Kidney (tissue), 14 donors: ENCODE measurements around the gene FGF2. TPM values are rescaled to one million over a fixed set of nuclear protein-coding genes. Genes with fewer than 3 reads are reported as not detected.

Experiments used
- DNase-seq, 5 donors: peaks; one replicate each; pipeline ENCODE4 v3.0.0-alpha.2; 2013 to 2020
- FAIRE-seq: peaks from 2 replicates; lab custom pipeline; 2012; peaks lifted over from hg19 to GRCh38; lab: Jason Lieb, UNC
- H3K27ac ChIP-seq, 2 donors: one replicate each; pipeline ENCODE4 v1.7.0; 2013; ENCODE audit warnings: low read depth in 2 of 2, low read length in 2 of 2, inconsistent platforms in 1 of 2
- H3K27me3 ChIP-seq: one replicate; pipeline ENCODE4 v1.7.1; 2013; ENCODE audit warnings: low read length, inconsistent platforms; ENCODE audit not compliant: control insufficient read depth, insufficient read depth
- H3K36me3 ChIP-seq, 3 donors: one replicate each; pipeline versions ENCODE4 v1.7.0 to v1.7.1; 2013; ENCODE audit warnings: low read length in 3 of 3, control low read depth in 1 of 3, inconsistent platforms in 1 of 3; ENCODE audit not compliant: insufficient read depth in 3 of 3, control insufficient read depth in 2 of 3
- H3K4me1 ChIP-seq, 3 donors: one replicate each; pipeline versions ENCODE4 v1.7.0 to v1.7.1; 2013; ENCODE audit warnings: low read length in 3 of 3, inconsistent platforms in 1 of 3, low read depth in 1 of 3; ENCODE audit not compliant: control insufficient read depth in 2 of 3, insufficient read depth in 2 of 3
- H3K4me3 ChIP-seq, 3 donors: one replicate each; pipeline versions ENCODE4 v1.7.0 to v1.8.1; 2013; ENCODE audit warnings: low read length in 3 of 3, control low read depth in 1 of 3, inconsistent platforms in 1 of 3
- H3K9ac ChIP-seq, 3 donors: one replicate each; pipeline versions ENCODE4 v1.7.0 to v1.7.1; 2013; ENCODE audit warnings: low read length in 3 of 3, control low read depth in 1 of 3, inconsistent platforms in 1 of 3
- H3K9me3 ChIP-seq, 3 donors: one replicate each; pipeline versions ENCODE4 v1.7.0 to v1.7.1; 2013; ENCODE audit warnings: low read length in 3 of 3, control low read depth in 1 of 3, inconsistent platforms in 1 of 3; ENCODE audit not compliant: control insufficient read depth in 2 of 3, insufficient read depth in 1 of 3
- intact Hi-C: fragments of 100-400 bp; cut with DNase I; formaldehyde crosslinking; loops from one replicate; pipeline ENCODE4 v1.11.1; 2022
- polyA plus RNA-seq: library from polyadenylated mRNA; stranded (reverse); fragments of 350-450 nt; fragmentation: Illumina TruSeq; extraction: RNeasy Lipid Tissue Mini Kit (QIAGEN cat#74804); gene quantifications from one replicate; pipeline ENCODE4 v1.2.3, GENCODE V29; 2014; ENCODE audit warnings: low read depth, low replicate concordance; ENCODE audit not compliant: insufficient read depth
- total RNA-seq: library from RNA; stranded (reverse); fragmentation: NEBNext Ultra II Directional; extraction: Animal tissue kit (Norgen Biotek cat#: 25700); gene quantifications from one replicate; pipeline ENCODE4 v1.2.1, GENCODE V29; 2021
- TF ChIP-seq, protein P1 (sequence below): IDR thresholded peaks from 3 replicates; pipeline ENCODE4 v1.5.1; 2012; ENCODE audit warnings: mild to moderate bottlenecking, moderate library complexity, borderline replicate concordance; ENCODE audit not compliant: insufficient read depth; ENCODE audit errors: extremely low read depth
- donor health status: control.
- donor health status: control.
- donor health status: control.
- donor health status: control.
- donor health status: control.
- donor health status: DM: yes; HTN: yes; CAD: no.
- donor health status: Normal renal cell carcinoma (clear cell type).

FGF2 gene
- total and polyA plus RNA-seq, 2 donors from 2014 or later = 2.3 to 16.9 TPM

DNA sequence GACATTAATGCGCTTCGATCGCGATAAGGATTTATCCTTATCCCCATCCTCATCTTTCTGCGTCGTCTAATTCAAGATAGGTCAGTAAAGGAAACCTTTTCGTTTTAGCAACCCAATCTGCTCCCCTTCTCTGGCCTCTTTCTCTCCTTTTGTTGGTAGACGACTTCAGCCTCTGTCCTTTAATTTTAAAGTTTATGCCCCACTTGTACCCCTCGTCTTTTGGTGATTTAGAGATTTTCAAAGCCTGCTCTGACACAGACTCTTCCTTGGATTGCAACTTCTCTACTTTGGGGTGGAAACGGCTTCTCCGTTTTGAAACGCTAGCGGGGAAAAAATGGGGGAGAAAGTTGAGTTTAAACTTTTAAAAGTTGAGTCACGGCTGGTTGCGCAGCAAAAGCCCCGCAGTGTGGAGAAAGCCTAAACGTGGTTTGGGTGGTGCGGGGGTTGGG lies 528 bp upstream of the FGF2 start:
- no peak overlapping the region for H3K27ac ChIP-seq
- TF ChIP-seq, protein P1, sequence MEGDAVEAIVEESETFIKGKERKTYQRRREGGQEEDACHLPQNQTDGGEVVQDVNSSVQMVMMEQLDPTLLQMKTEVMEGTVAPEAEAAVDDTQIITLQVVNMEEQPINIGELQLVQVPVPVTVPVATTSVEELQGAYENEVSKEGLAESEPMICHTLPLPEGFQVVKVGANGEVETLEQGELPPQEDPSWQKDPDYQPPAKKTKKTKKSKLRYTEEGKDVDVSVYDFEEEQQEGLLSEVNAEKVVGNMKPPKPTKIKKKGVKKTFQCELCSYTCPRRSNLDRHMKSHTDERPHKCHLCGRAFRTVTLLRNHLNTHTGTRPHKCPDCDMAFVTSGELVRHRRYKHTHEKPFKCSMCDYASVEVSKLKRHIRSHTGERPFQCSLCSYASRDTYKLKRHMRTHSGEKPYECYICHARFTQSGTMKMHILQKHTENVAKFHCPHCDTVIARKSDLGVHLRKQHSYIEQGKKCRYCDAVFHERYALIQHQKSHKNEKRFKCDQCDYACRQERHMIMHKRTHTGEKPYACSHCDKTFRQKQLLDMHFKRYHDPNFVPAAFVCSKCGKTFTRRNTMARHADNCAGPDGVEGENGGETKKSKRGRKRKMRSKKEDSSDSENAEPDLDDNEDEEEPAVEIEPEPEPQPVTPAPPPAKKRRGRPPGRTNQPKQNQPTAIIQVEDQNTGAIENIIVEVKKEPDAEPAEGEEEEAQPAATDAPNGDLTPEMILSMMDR = no peak
- FAIRE-seq (no peak), DNase-seq (peak in 2 of 5 donors; percentile 58 to 64)
- no peaks in the 10 kb centered on the region for H3K36me3 ChIP-seq
- peak overlapping the region in 1 of 3 donors; percentile 67 for H3K4me3 ChIP-seq
- no peaks in the 10 kb centered on the region for H3K27me3 ChIP-seq
- H3K4me1 ChIP-seq = peaks cover 0 to 2% (median 0%) of the 10 kb centered on the region in 3 donors
- intact Hi-C loops = no loop called here
- peak overlapping the region in 1 of 3 donors; percentile 21 for H3K9ac ChIP-seq
- H3K9me3 ChIP-seq = no peaks in the 10 kb centered on the region

DNA sequence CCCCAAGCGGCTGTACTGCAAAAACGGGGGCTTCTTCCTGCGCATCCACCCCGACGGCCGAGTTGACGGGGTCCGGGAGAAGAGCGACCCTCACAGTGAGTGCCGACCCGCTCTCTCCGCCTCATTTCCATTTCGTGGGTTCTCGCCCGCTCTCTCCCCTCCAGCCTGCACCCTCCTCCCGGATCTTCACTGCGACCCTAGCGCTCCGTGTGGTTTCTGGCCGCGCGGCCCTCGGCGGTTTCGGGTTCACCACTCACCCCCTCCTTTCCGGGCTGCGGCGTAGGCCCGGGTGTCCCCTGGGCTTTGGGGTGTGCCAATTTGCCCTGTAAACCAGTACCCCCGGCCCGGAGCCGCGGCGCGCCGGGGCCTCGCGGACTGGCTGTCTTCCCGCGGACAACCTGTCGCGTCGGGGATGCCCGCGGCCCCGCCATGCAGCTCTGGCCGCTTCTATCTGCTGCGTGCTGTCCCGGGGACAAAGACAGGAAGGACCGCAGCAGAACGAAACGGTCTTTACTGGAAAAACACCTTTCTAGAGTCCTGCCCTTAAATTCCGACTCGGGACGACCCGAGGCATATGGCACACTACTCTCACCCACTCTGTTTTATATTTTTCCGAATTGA lies 737 bp downstream of the FGF2 start:
- Histone ChIP-seq H3K4me1 (peaks cover 0 to 2% (median 0%) of the 10 kb centered on the region in 3 donors), H3K36me3 (no peaks in the 10 kb centered on the region), H3K27ac (peak overlapping the region; percentile 39 to 48), H3K27me3 (no peaks in the 10 kb centered on the region), H3K4me3 (peak overlapping the region; percentile 70 to 72 (median 70)), H3K9me3 (no peaks in the 10 kb centered on the region), H3K9ac (peak overlapping the region; percentile 37 to 62 (median 40))
- intact Hi-C loops = no loop called here
- TF ChIP-seq, protein P1 = no peak
- FAIRE-seq = no peak
- peak; percentile 68 to 81 (median 76) for DNase-seq

DNA sequence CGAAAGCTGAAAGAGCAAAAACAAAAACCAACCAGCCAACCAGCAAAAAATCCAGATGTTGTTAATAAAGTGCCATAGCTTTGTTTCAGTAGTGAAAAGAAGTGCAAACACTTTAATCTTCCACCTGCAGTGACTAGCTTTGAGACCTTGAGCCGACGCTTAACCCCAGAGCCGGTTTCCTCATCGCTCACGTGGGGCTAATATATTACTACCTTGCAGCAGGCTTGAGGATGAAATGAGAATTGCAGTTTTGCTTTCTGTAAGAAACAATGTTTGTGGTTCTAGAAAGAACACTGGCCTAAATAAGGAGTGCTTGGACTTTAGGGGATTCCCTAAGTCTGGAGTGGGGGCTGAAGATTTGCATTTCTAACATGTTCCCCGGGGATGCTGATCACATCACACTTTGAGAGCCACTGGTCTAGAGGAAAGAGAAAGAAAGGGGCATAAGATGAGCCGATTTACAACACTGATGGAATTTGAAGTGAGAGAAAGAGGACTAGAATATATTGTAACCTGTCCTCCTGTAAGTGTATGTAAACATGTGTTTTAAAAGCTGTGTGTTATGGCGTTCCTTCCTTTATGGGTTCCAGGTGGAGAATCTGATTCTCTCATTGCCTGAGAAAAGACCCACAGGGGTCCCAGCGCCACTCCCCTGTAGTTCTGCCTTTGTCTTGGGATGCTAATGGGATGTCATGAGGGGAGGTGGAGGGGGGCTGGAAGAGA lies 1.4 kb downstream of the FGF2 start:
- H3K4me1 ChIP-seq = peaks cover 0 to 2% (median 0%) of the 10 kb centered on the region in 3 donors
- no peaks in the 10 kb centered on the region for H3K9me3 ChIP-seq
- peak overlapping the region; percentile 39 to 48 for H3K27ac ChIP-seq
- no peaks in the 10 kb centered on the region for H3K27me3 ChIP-seq
- intact Hi-C loops = no loop called here
- H3K9ac ChIP-seq = peak overlapping the region in 2 of 3 donors; percentile 19 to 62
- H3K4me3 ChIP-seq = peak overlapping the region; percentile 70 to 72 (median 70)
- TF ChIP-seq, protein P1 = no peak
- no peaks in the 10 kb centered on the region for H3K36me3 ChIP-seq
- DNase-seq (peak in 3 of 5 donors; percentile 43 to 84 (median 75)), FAIRE-seq (no peak)
